Lower lobe of right lung (tissue), 2 donors: Measurements from ENCODE around the gene ABCC5. TPM values are rescaled to one million over a fixed set of nuclear protein-coding genes. Genes with fewer than 3 reads are reported as not detected.

Experiments used
- ATAC-seq, 2 donors: fragments of 200-7000 bp; cut with Tn5 transposase; one replicate each; pipeline ENCODE4 v1.9.1; 2020 to 2022; ENCODE audit warnings: mild to moderate bottlenecking in 2 of 2, moderate library complexity in 2 of 2
- DNase-seq: peaks from one replicate; pipeline ENCODE4 v3.0.0-alpha.2; 2020
- H3K27ac ChIP-seq: fragments of 200-600 bp; one replicate; pipeline ENCODE4 v1.8.0; 2022
- H3K27me3 ChIP-seq: fragments of 200-600 bp; one replicate; pipeline ENCODE4 v1.8.0; 2022; ENCODE audit warnings: low read depth
- H3K36me3 ChIP-seq: fragments of 200-600 bp; one replicate; pipeline ENCODE4 v1.8.0; 2022; ENCODE audit warnings: mild to moderate bottlenecking
- H3K4me1 ChIP-seq: fragments of 200-600 bp; one replicate; pipeline ENCODE4 v1.8.0; 2022
- H3K4me3 ChIP-seq: fragments of 200-600 bp; one replicate; pipeline ENCODE4 v1.8.0; 2022; ENCODE audit warnings: mild to moderate bottlenecking
- H3K9me3 ChIP-seq: fragments of 200-600 bp; one replicate; pipeline ENCODE4 v1.8.0; 2022
- CTCF ChIP-seq: fragments of 200-600 bp; IDR thresholded peaks from one replicate; pipeline ENCODE4 v1.8.0; 2022; ENCODE audit warnings: antibody characterized with exemption, mild to moderate bottlenecking
- intact Hi-C: fragments of 100-400 bp; cut with DNase I; formaldehyde crosslinking; loops from one replicate; pipeline ENCODE4 v1.11.0; 2022
- total RNA-seq: library from RNA; stranded (reverse); fragmentation: NEBNext Ultra II Directional; extraction: Animal tissue kit (Norgen Biotek cat#: 25700); gene quantifications from one replicate; pipeline ENCODE4 v1.2.1, GENCODE V29; 2021
- donor health status: DM: no; HTN: yes; CAD: no; lungs with severe emphysema.

ABCC5 gene
- total RNA-seq, 1 donor from 2014 or later = 38.0 TPM

DNA sequence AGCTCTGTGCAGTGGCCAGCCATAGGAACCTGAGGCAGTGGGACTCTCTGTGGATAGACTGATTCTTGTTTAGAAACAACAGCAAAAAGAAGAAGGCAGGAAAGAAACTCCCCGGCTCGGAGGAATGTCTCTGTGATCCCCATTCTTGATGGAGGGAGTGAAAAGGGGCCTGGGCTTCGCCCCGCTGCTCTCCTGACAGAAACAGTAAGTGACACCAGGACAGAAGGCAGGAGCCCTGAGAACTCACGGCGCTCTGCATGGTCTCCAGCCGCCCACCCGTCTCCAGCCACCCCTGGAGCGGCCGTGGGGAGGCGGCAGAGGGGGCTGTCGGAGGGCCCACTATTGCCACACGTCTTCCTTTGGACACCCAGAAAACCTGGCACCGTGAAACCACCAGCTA lies 97.3 kb downstream of the ABCC5 start:
- Histone ChIP-seq H3K9me3 (no peaks in the 10 kb centered on the region), H3K4me3 (no peak overlapping the region), H3K27ac (no peak overlapping the region), H3K27me3 (no peaks in the 10 kb centered on the region), H3K4me1 (no peaks in the 10 kb centered on the region), H3K36me3 (peaks cover 56% of the 10 kb centered on the region)
- intact Hi-C loops = no loop called here
- no peak for TF ChIP-seq CTCF
- ATAC-seq (no peak), DNase-seq (no peak)

DNA sequence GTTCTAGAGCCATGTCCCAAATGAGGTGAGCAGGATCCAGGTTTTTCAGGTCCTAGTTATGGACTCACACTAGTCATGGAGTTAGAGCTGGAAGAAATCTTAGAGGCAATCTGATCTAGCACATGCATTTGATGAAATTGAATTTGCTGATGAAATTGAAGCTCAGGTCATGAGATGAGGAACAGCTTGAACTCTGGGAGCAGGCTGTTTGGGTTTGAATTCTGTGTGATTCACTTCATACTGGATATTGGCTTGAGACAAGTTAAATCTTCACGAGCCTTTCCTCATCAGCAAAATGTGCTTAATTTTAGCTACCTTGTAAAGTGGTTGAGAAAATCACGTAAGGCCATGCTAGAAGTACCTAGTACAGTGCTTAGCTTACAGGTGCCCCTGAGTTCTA lies 99.5 kb downstream of the ABCC5 start:
- H3K36me3 ChIP-seq = peaks cover 35% of the 10 kb centered on the region
- no peak overlapping the region for H3K27ac ChIP-seq
- intact Hi-C loops = no loop called here
- no peak for TF ChIP-seq CTCF
- no peaks in the 10 kb centered on the region for H3K27me3 ChIP-seq
- no peak for ATAC-seq
- H3K4me1 ChIP-seq = no peaks in the 10 kb centered on the region
- H3K9me3 ChIP-seq = no peaks in the 10 kb centered on the region
- no peak for DNase-seq
- H3K4me3 ChIP-seq = no peak overlapping the region

DNA sequence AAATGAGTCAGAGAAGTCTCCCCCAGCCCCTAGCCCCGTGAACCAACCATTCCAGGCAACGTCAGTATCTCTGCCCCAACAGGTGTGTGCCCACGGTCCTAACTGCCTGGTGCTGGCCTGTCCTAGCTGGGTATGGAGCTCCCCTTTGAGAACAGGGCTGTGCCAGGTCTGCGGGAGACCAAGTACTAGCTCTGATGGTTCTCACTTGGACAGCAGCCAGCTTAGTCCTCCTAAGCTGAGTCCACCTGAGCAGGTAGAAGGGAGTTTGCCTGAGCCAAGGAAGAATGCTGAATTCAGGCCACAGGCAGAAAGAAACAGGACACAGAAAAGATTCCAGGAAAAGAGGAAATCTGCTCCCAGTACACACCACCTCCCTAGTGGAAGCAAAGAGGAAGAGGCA lies 99.9 kb downstream of the ABCC5 start:
- Histone ChIP-seq H3K27me3 (no peaks in the 10 kb centered on the region), H3K4me1 (no peaks in the 10 kb centered on the region), H3K4me3 (no peak overlapping the region), H3K27ac (no peak overlapping the region), H3K36me3 (peaks cover 33% of the 10 kb centered on the region), H3K9me3 (no peaks in the 10 kb centered on the region)
- no peak for TF ChIP-seq CTCF
- ATAC-seq = no peak
- intact Hi-C loops = no loop called here
- DNase-seq = no peak

DNA sequence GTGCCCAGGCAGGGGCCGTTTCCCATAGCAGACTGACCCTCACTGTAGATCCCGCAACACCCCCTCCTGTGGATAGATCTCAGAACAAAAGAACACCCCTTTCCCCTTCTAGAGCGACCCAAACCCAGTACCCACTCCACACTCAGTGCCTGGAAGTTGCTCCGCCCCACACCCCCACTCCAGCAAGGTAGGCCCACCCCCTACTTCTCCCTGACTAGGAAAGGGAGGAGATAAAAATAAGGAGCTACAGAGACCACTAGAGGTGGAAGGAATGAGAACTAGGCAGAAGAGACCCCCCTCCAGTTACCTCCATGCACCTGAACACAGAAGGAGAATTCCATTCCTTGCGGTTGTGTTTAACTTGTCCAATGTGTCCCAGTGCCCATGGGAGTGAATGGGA lies 102.8 kb downstream of the ABCC5 start:
- no peak overlapping the region for H3K27ac ChIP-seq
- TF ChIP-seq CTCF = no peak
- ATAC-seq = no peak

GRCh38 chr3:183913580-183913920 lies 104.1 kb downstream of the ABCC5 start:
- Histone ChIP-seq H3K9me3 (no peaks in the 10 kb centered on the region), H3K4me1 (no peaks in the 10 kb centered on the region), H3K4me3 (no peak overlapping the region), H3K36me3 (no peaks in the 10 kb centered on the region), H3K27ac (no peak overlapping the region), H3K27me3 (no peaks in the 10 kb centered on the region)
- intact Hi-C loops = no loop called here
- DNase-seq (no peak), ATAC-seq (no peak)
- TF ChIP-seq CTCF = no peak

More for the DNA sequence above, 102.8 kb downstream of the ABCC5 start:
- peaks cover 5% of the 10 kb centered on the region for H3K36me3 ChIP-seq
- intact Hi-C loops = no loop called here
- no peaks in the 10 kb centered on the region for H3K9me3 ChIP-seq
- no peak for DNase-seq
- H3K27me3 ChIP-seq = no peaks in the 10 kb centered on the region
- no peaks in the 10 kb centered on the region for H3K4me1 ChIP-seq
- no peak overlapping the region for H3K4me3 ChIP-seq
